Measurements from ENCODE around the gene AKAP8. TPM values are rescaled to one million over a fixed set of nuclear protein-coding genes. Genes with fewer than 3 reads are reported as not detected.
A peak's percentile ranks its signal among the peaks of the same experiment; 100 is the strongest.

AKAP8 gene
- total and polyA plus RNA-seq, 12 donors, result 13.0 to 45.8 (median 29.3) TPM

- WGBS, 4 donors, result 36 to 66% (median 45%) methylated on average over 6 of the region's 6 CpGs
- Histone ChIP-seq H3K27me3 (no peaks in the 10 kb centered on the region), H3K27ac (peak overlapping the region in 2 of 5 donors; percentile 51 to 67), H3K4me1 (replicated peaks in 1 of 2) (peaks cover 57 to 95% of the 10 kb centered on the region in 2 donors), H3K4me3 (no peak overlapping the region), H3K36me3 (replicated peaks in 1 of 2) (no peaks in the 10 kb centered on the region), H3K9me3 (replicated peaks in 1 of 3) (no peaks in the 10 kb centered on the region)
- intact Hi-C loops (cut with DNase I), result no loop called here
- DNase-seq, result peak in 2 of 7 donors; percentile 16 to 38
- no peak for TF ChIP-seq POLR2A (IDR thresholded peaks at IDR 0.05)
Measured at GRCh38 chr19:15318241-15318691, 61.3 kb downstream of the AKAP8 start.

- Histone ChIP-seq H3K4me3 (no peak overlapping the region), H3K9me3 (replicated peaks in 1 of 3) (no peaks in the 10 kb centered on the region), H3K27ac (peak overlapping the region in 2 of 5 donors; percentile 51 to 67), H3K27me3 (no peaks in the 10 kb centered on the region), H3K36me3 (replicated peaks in 1 of 2) (no peaks in the 10 kb centered on the region), H3K4me1 (replicated peaks in 1 of 2) (peaks cover 52 to 88% of the 10 kb centered on the region in 2 donors)
- 41 to 54% (median 51%) methylated on average over 3 of the region's 3 CpGs for WGBS, 4 donors
- TF ChIP-seq POLR2A (IDR thresholded peaks at IDR 0.05) (no peak), CTCF (IDR thresholded peaks at IDR 0.05) (no peak)
- intact Hi-C loops (cut with DNase I), result no loop called here
- DNase-seq, result peak in 1 of 7 donors; percentile 10
Measured at GRCh38 chr19:15317392-15318071, 62.1 kb downstream of the AKAP8 start.

- TF ChIP-seq POLR2A (IDR thresholded peaks at IDR 0.05) (no peak), CTCF (IDR thresholded peaks at IDR 0.05) (no peak)
- DNase-seq, result no peak
- Histone ChIP-seq H3K36me3 (replicated peaks in 1 of 2) (no peaks in the 10 kb centered on the region), H3K27me3 (no peaks in the 10 kb centered on the region), H3K4me3 (no peak overlapping the region), H3K27ac (peak overlapping the region in 2 of 5 donors; percentile 51 to 67), H3K9me3 (replicated peaks in 1 of 3) (no peaks in the 10 kb centered on the region), H3K4me1 (replicated peaks in 1 of 2) (peaks cover 41 to 89% of the 10 kb centered on the region in 2 donors)
- intact Hi-C loops (cut with DNase I), result no loop called here
- 68 to 83% (median 78%) methylated on average over 2 of the region's 2 CpGs for WGBS, 4 donors
Measured at GRCh38 chr19:15316498-15316897, 63.1 kb downstream of the AKAP8 start.

- intact Hi-C loops (cut with DNase I), result no loop called here
- DNase-seq, result no peak
- Histone ChIP-seq H3K4me1 (replicated peaks in 1 of 2) (peaks cover 31 to 80% of the 10 kb centered on the region in 2 donors), H3K9me3 (replicated peaks in 1 of 3) (no peaks in the 10 kb centered on the region), H3K4me3 (no peak overlapping the region), H3K27ac (no peak overlapping the region), H3K36me3 (replicated peaks in 1 of 2) (no peaks in the 10 kb centered on the region), H3K27me3 (no peaks in the 10 kb centered on the region)
- no peak for TF ChIP-seq CTCF (IDR thresholded peaks at IDR 0.05)
- TF ChIP-seq POLR2A (IDR thresholded peaks at IDR 0.05), result no peak
- 77 to 88% (median 87%) methylated on average over 6 of the region's 6 CpGs for WGBS, 4 donors
Measured at GRCh38 chr19:15315101-15315500, 64.5 kb downstream of the AKAP8 start.
